ENCODE data around the gene CFDP1.

The CFDP1 gene

GRCh38 chr16:75266738-75267630, 166.3 kb downstream of the CFDP1 start:
- ATAC-seq (ENCODE audit: insufficient read depth, low read depth) (no peak), DNase-seq (no peak)
- Histone ChIP-seq H4K20me1 (ENCODE audit: insufficient read depth, low read length) (peaks cover 31% of the 10 kb centered on the region), H3K27me3 (ENCODE audit: insufficient read depth, low read length, poor library complexity) (peaks cover 3% of the 10 kb centered on the region), H3K4me3 (ENCODE audit: low read depth in 1 of 2, low read length in 2 of 2) (no peak overlapping the region), H3K4me2 (ENCODE audit: insufficient read depth, low read length) (no peak overlapping the region), H3K4me1 (ENCODE audit: insufficient read depth, low read length) (no peaks in the 10 kb centered on the region), H3K27ac (ENCODE audit: low read length) (no peak overlapping the region), H3K36me3 (ENCODE audit: insufficient read depth, low read length) (no peaks in the 10 kb centered on the region), H3K9ac (ENCODE audit: low read depth, low read length) (no peak overlapping the region), H3K79me2 (ENCODE audit: insufficient read depth, low read length) (no peaks in the 10 kb centered on the region), H3K9me3 (ENCODE audit: insufficient read depth, low read length, severe bottlenecking) (no peaks in the 10 kb centered on the region), H2AFZ (ENCODE audit: low read depth, low read length) (no peak overlapping the region)
- no peak for TF ChIP-seq EZH2 (IDR thresholded peaks at IDR 0.05; ENCODE audit: borderline replicate concordance, low read depth, low read length, severe bottlenecking)
- TF ChIP-seq CTCF (IDR thresholded peaks at IDR 0.05; ENCODE audit: borderline replicate concordance, extremely low read depth, low read length, poor library complexity, severe bottlenecking), result no peak

- DNase-seq (no peak), ATAC-seq (ENCODE audit: insufficient read depth, low read depth) (no peak)
- H3K79me2 ChIP-seq (ENCODE audit: insufficient read depth, low read length), result no peaks in the 10 kb centered on the region
- no peaks in the 10 kb centered on the region for H3K9me3 ChIP-seq (ENCODE audit: insufficient read depth, low read length, severe bottlenecking)
- no peak overlapping the region for H3K27ac ChIP-seq (ENCODE audit: low read length)
- no peak overlapping the region for H3K4me2 ChIP-seq (ENCODE audit: insufficient read depth, low read length)
- H4K20me1 ChIP-seq (ENCODE audit: insufficient read depth, low read length), result peaks cover 33% of the 10 kb centered on the region
- TF ChIP-seq EZH2 (IDR thresholded peaks at IDR 0.05; ENCODE audit: borderline replicate concordance, low read depth, low read length, severe bottlenecking), result no peak
- no peak for TF ChIP-seq CTCF (IDR thresholded peaks at IDR 0.05; ENCODE audit: borderline replicate concordance, extremely low read depth, low read length, poor library complexity, severe bottlenecking)
- H2AFZ ChIP-seq (ENCODE audit: low read depth, low read length), result no peak overlapping the region
- no peak overlapping the region for H3K9ac ChIP-seq (ENCODE audit: low read depth, low read length)
- no peak overlapping the region for H3K4me3 ChIP-seq (ENCODE audit: low read depth in 1 of 2, low read length in 2 of 2)
- no peaks in the 10 kb centered on the region for H3K4me1 ChIP-seq (ENCODE audit: insufficient read depth, low read length)
- H3K36me3 ChIP-seq (ENCODE audit: insufficient read depth, low read length), result no peaks in the 10 kb centered on the region
- peaks cover 3% of the 10 kb centered on the region for H3K27me3 ChIP-seq (ENCODE audit: insufficient read depth, low read length, poor library complexity)
Measured at GRCh38 chr16:75265911-75266701, 167.2 kb downstream of the CFDP1 start.

GRCh38 chr16:75264999-75265910, 168.0 kb downstream of the CFDP1 start:
- no peak for ATAC-seq (ENCODE audit: insufficient read depth, low read depth)
- Histone ChIP-seq H3K9ac (ENCODE audit: low read depth, low read length) (no peak overlapping the region), H3K27ac (ENCODE audit: low read length) (no peak overlapping the region), H3K4me3 (ENCODE audit: low read depth in 1 of 2, low read length in 2 of 2) (no peak overlapping the region), H4K20me1 (ENCODE audit: insufficient read depth, low read length) (peaks cover 34% of the 10 kb centered on the region), H3K4me1 (ENCODE audit: insufficient read depth, low read length) (no peaks in the 10 kb centered on the region), H3K27me3 (ENCODE audit: insufficient read depth, low read length, poor library complexity) (peaks cover 3% of the 10 kb centered on the region), H3K4me2 (ENCODE audit: insufficient read depth, low read length) (no peak overlapping the region), H3K9me3 (ENCODE audit: insufficient read depth, low read length, severe bottlenecking) (no peaks in the 10 kb centered on the region), H2AFZ (ENCODE audit: low read depth, low read length) (no peak overlapping the region), H3K79me2 (ENCODE audit: insufficient read depth, low read length) (no peaks in the 10 kb centered on the region), H3K36me3 (ENCODE audit: insufficient read depth, low read length) (no peaks in the 10 kb centered on the region)
- TF ChIP-seq CTCF (IDR thresholded peaks at IDR 0.05; ENCODE audit: borderline replicate concordance, extremely low read depth, low read length, poor library complexity, severe bottlenecking) (no peak), EZH2 (IDR thresholded peaks at IDR 0.05; ENCODE audit: borderline replicate concordance, low read depth, low read length, severe bottlenecking) (no peak)
- no peak for DNase-seq
